Measurements from ENCODE around the gene BMF. TPM values are rescaled to one million over a fixed set of nuclear protein-coding genes. Genes with fewer than 3 reads are reported as not detected.

Gene BMF
- total and polyA plus RNA-seq, 2 donors (not counting 3 experiments of a cell fraction or from before 2014, with no cell fraction given), result 8.6 to 9.8 TPM

- peaks cover 6% of the 10 kb centered on the region for H3K4me1 ChIP-seq (ENCODE audit: control insufficient read depth, extremely low read depth, insufficient read depth, low read length)
- no peak for DNase-seq (ENCODE audit: low read depth, low spot score)
- H3K4me3 ChIP-seq (replicated peaks in 1 of 3; ENCODE audit: insufficient read depth in 1 of 3, low read depth in 1 of 3, low read length in 3 of 3), result no peak overlapping the region
- no peaks in the 10 kb centered on the region for H3K27me3 ChIP-seq (ENCODE audit: control insufficient read depth in 2 of 2, insufficient read depth in 2 of 2, low read length in 2 of 2)
- TF ChIP-seq, protein P1, sequence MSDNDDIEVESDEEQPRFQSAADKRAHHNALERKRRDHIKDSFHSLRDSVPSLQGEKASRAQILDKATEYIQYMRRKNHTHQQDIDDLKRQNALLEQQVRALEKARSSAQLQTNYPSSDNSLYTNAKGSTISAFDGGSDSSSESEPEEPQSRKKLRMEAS (IDR thresholded peaks at IDR 0.05; ENCODE audit: insufficient read depth, insufficient read length), result no peak
- TF ChIP-seq POLR2A (IDR thresholded peaks at IDR 0.05; ENCODE audit: low read depth, low read length), result no peak
- TF ChIP-seq MYC (IDR thresholded peaks at IDR 0.05; ENCODE audit: low read depth, low read length), result no peak
- TF ChIP-seq JUN (IDR thresholded peaks at IDR 0.05; ENCODE audit: borderline replicate concordance, insufficient read depth, insufficient read length, low read depth), result no peak
- no peak for TF ChIP-seq EZH2 (IDR thresholded peaks at IDR 0.05; ENCODE audit: borderline replicate concordance, low read depth, low read length, severe bottlenecking)
- no TSS peak for BruUV-seq (replicated peaks)
- H4K20me1 ChIP-seq (replicated peaks; ENCODE audit: control insufficient read depth, extremely low read depth, insufficient read depth, low read length), result no peaks in the 10 kb centered on the region
- H2AFZ ChIP-seq (ENCODE audit: low read depth, low read length), result no peak overlapping the region
- H3K27ac ChIP-seq (ENCODE audit: insufficient read depth, low read depth, low read length), result no peak overlapping the region
- H3K79me2 ChIP-seq (ENCODE audit: control insufficient read depth, insufficient read depth, low read length), result no peaks in the 10 kb centered on the region
- dilution Hi-C loops (cut with MboI; ENCODE audit: extremely low pct_ligation_motif_present, low sequenced_read_pairs) (no loop called here), intact Hi-C loops (cut with micrococcal nuclease) (no loop called here)
- ChIA-PET POLR2A (no interaction called here), CTCF (interaction anchor here (1.0 to 3.9 kb wide), 4 partner anchors 9 to 188 kb away, joined by 3 to 15 read pairs (median 6); no protein-coding TSS in a partner anchor)
- peaks cover 0 to 2% of the 10 kb centered on the region in 2 experiments for H3K36me3 ChIP-seq (ENCODE audit: control insufficient read depth in 2 of 2, extremely low read depth in 1 of 2, insufficient read depth in 2 of 2, low read length in 2 of 2)
- H3K9me3 ChIP-seq (replicated peaks; ENCODE audit: control insufficient read depth, insufficient read depth, low read length), result no peaks in the 10 kb centered on the region
- no peak overlapping the region for H3K9ac ChIP-seq (replicated peaks; ENCODE audit: extremely low read depth, insufficient read depth, low read length)
- H3K9me1 ChIP-seq (replicated peaks; ENCODE audit: control insufficient read depth, extremely low read depth, insufficient read depth, low read length), result no peaks in the 10 kb centered on the region
- H3K4me2 ChIP-seq (ENCODE audit: insufficient read depth, low read length), result no peak overlapping the region
- FAIRE-seq, result no peak
Measured at GRCh38 chr15:40087068-40087810, 21.4 kb downstream of the BMF start.

DNA sequence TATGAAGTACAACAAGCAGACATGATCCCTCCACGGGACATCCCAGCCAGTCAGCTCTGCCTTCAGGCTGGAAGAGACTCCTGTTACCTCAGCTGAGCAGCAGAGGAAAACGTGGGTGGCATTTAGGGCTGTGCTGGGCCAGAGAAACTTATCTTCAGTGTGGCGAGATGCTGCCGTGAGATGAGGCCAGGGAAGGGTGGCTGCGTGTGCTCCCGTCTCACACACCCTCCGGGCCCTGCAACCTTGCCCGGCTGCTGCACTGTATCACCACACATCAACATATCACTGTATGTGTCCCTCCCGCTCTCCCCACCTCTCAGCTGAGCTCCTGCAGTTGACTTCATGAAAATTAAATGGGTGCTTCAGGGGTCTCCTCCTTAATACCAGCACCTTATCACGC, 23.4 kb downstream of the BMF start:
- intact Hi-C loops (cut with micrococcal nuclease), result no loop called here
- Histone ChIP-seq H3K27ac (ENCODE audit: insufficient read depth, low read depth, low read length) (no peak overlapping the region), H3K4me1 (ENCODE audit: control insufficient read depth, extremely low read depth, insufficient read depth, low read length) (peaks cover 25% of the 10 kb centered on the region), H3K27me3 (ENCODE audit: control insufficient read depth in 2 of 2, insufficient read depth in 2 of 2, low read length in 2 of 2) (no peaks in the 10 kb centered on the region), H3K4me3 (replicated peaks in 1 of 3; ENCODE audit: insufficient read depth in 1 of 3, low read depth in 1 of 3, low read length in 3 of 3) (no peak overlapping the region), H4K20me1 (replicated peaks; ENCODE audit: control insufficient read depth, extremely low read depth, insufficient read depth, low read length) (no peaks in the 10 kb centered on the region), H3K4me2 (ENCODE audit: insufficient read depth, low read length) (no peak overlapping the region), H3K36me3 (ENCODE audit: control insufficient read depth in 2 of 2, extremely low read depth in 1 of 2, insufficient read depth in 2 of 2, low read length in 2 of 2) (peaks cover 0 to 2% of the 10 kb centered on the region in 2 experiments), H3K9ac (replicated peaks; ENCODE audit: extremely low read depth, insufficient read depth, low read length) (no peak overlapping the region), H3K9me3 (replicated peaks; ENCODE audit: control insufficient read depth, insufficient read depth, low read length) (no peaks in the 10 kb centered on the region), H2AFZ (ENCODE audit: low read depth, low read length) (no peak overlapping the region), H3K9me1 (replicated peaks; ENCODE audit: control insufficient read depth, extremely low read depth, insufficient read depth, low read length) (no peaks in the 10 kb centered on the region), H3K79me2 (ENCODE audit: control insufficient read depth, insufficient read depth, low read length) (no peaks in the 10 kb centered on the region)
- POLR2A ChIA-PET, result no interaction called here
- CTCF ChIA-PET, result no interaction called here
- FAIRE-seq, result no peak
- dilution Hi-C loops (cut with MboI; ENCODE audit: extremely low pct_ligation_motif_present, low sequenced_read_pairs), result no loop called here
- no peak for DNase-seq (ENCODE audit: low read depth, low spot score)
- no peak for TF ChIP-seq POLR2AphosphoS5 (IDR thresholded peaks at IDR 0.05; ENCODE audit: insufficient read depth, low read depth, low read length)
- TF ChIP-seq GATA2 (IDR thresholded peaks at IDR 0.05; ENCODE audit: insufficient read depth, insufficient read length, low read depth, low read length), result no peak
- no peak for TF ChIP-seq JUN (IDR thresholded peaks at IDR 0.05; ENCODE audit: borderline replicate concordance, insufficient read depth, insufficient read length, low read depth)
- no peak for TF ChIP-seq CTCF (IDR thresholded peaks at IDR 0.05; ENCODE audit: extremely low read depth in 1 of 2, insufficient read depth in 1 of 2, low read depth in 1 of 2, low read length in 2 of 2)
- no peak for TF ChIP-seq EZH2 (IDR thresholded peaks at IDR 0.05; ENCODE audit: borderline replicate concordance, low read depth, low read length, severe bottlenecking)
- no peak for TF ChIP-seq MYC (IDR thresholded peaks at IDR 0.05; ENCODE audit: low read depth, low read length)
- TF ChIP-seq FOS (IDR thresholded peaks at IDR 0.05; ENCODE audit: borderline replicate concordance, insufficient read depth, low read length), result no peak
- TF ChIP-seq POLR2A (IDR thresholded peaks at IDR 0.05; ENCODE audit: low read depth, low read length), result no peak
- TF ChIP-seq, protein P1 (IDR thresholded peaks at IDR 0.05; ENCODE audit: insufficient read depth, insufficient read length), result no peak
- BruUV-seq (replicated peaks), result no TSS peak

Data from endothelial cell of umbilical vein (primary cell).